HG03521 (cell line): ENCODE data around the gene CDH4.

ENCODE experiments used
- ATAC-seq: cut with Tn5 transposase; IDR thresholded peaks from one replicate; pipeline ENCODE4 v1.9.1; 2021; ENCODE audit warnings: mild to moderate bottlenecking, moderate library complexity; ENCODE audit not compliant: unreplicated experiment

CDH4 gene

GRCh38 chr20:61354001-61354390 is 101.9 kb downstream of the CDH4 start:
- ATAC-seq = no peak

- ATAC-seq = no peak
Measured at GRCh38 chr20:61354501-61354900, 102.4 kb downstream of the CDH4 start.

- no peak for ATAC-seq
Measured at GRCh38 chr20:61354901-61355495, 102.9 kb downstream of the CDH4 start.

- ATAC-seq = no peak
Measured at GRCh38 chr20:61355585-61355984, 103.5 kb downstream of the CDH4 start.

- ATAC-seq = no peak
Measured at GRCh38 chr20:61356196-61356595, 104.1 kb downstream of the CDH4 start.

- ATAC-seq = no peak
Measured at GRCh38 chr20:61357119-61357518, 105.1 kb downstream of the CDH4 start.

GRCh38 chr20:61359254-61359653 is 107.2 kb downstream of the CDH4 start:
- ATAC-seq = no peak

GRCh38 chr20:61360296-61360695 is 108.2 kb downstream of the CDH4 start:
- no peak for ATAC-seq

GRCh38 chr20:61360940-61361339 is 108.9 kb downstream of the CDH4 start:
- ATAC-seq = no peak

GRCh38 chr20:61361501-61361900 is 109.4 kb downstream of the CDH4 start:
- ATAC-seq = no peak

- no peak for ATAC-seq
Measured at GRCh38 chr20:61364147-61364546, 112.1 kb downstream of the CDH4 start.

GRCh38 chr20:61366914-61367313 is 114.9 kb downstream of the CDH4 start:
- no peak for ATAC-seq

- ATAC-seq = no peak
Measured at GRCh38 chr20:61369731-61370520, 117.9 kb downstream of the CDH4 start.

GRCh38 chr20:61370841-61371303 is 118.8 kb downstream of the CDH4 start:
- no peak for ATAC-seq

- ATAC-seq = no peak
Measured at GRCh38 chr20:61371501-61372136, 119.6 kb downstream of the CDH4 start.

GRCh38 chr20:61372137-61373054 is 120.3 kb downstream of the CDH4 start:
- ATAC-seq = no peak

- no peak for ATAC-seq
Measured at GRCh38 chr20:61373055-61373399, 121.0 kb downstream of the CDH4 start.

GRCh38 chr20:61373956-61374545 is 122.0 kb downstream of the CDH4 start:
- no peak for ATAC-seq

- ATAC-seq = no peak
Measured at GRCh38 chr20:61376541-61377240, 124.6 kb downstream of the CDH4 start.
